Spleen (tissue), 11 donors: Measurements from ENCODE around the gene CARD16. TPM values are rescaled to one million over a fixed set of nuclear protein-coding genes. Genes with fewer than 3 reads are reported as not detected.
"Not testable (repeated sequence)": the region's sequence is repeated elsewhere in the genome, so short reads cannot be mapped to it uniquely, and the experiment has no call there.

Experiments used
- DNase-seq: peaks from one replicate; pipeline ENCODE4 v3.0.0-alpha.2; 2020
- H3K27ac ChIP-seq, 8 donors: fragments of 200-600 bp; sonication (generic) in 7 of 8; 1 replicate in 4 of 8; 2 replicates in 4 of 8; pipeline versions ENCODE4 v1.5.0 to v1.8.0; 2016 to 2021; ENCODE audit warnings: inconsistent platforms in 4 of 8, mild to moderate bottlenecking in 4 of 8, moderate library complexity in 1 of 8
- H3K27me3 ChIP-seq, 7 donors: fragments of 200-600 bp; sonication (generic) in 6 of 7; replicated peaks in 1 of 7; 1 replicate in 4 of 7; 2 replicates in 3 of 7; pipeline versions ENCODE4 v1.5.0 to v1.8.0; 2016 to 2021; ENCODE audit warnings: inconsistent platforms in 3 of 7, mild to moderate bottlenecking in 1 of 7
- H3K36me3 ChIP-seq, 6 donors: fragments of 200-600 bp; sonication (generic) in 5 of 6; 1 replicate in 4 of 6; 2 replicates in 2 of 6; pipeline versions ENCODE4 v1.5.0 to v1.8.0; 2016 to 2021; ENCODE audit warnings: inconsistent platforms in 2 of 6
- H3K4me1 ChIP-seq, 6 donors: fragments of 200-600 bp; sonication (generic) in 5 of 6; 1 replicate in 3 of 6; 2 replicates in 3 of 6; pipeline versions ENCODE4 v1.5.0 to v1.8.0; 2016 to 2021; ENCODE audit warnings: inconsistent platforms in 3 of 6
- H3K4me3 ChIP-seq, 8 donors: fragments of 200-600 bp; sonication (generic) in 7 of 8; 1 replicate in 4 of 8; 2 replicates in 4 of 8; pipeline versions ENCODE4 v1.5.0 to v1.8.0; 2016 to 2021; ENCODE audit warnings: inconsistent platforms in 4 of 8, mild to moderate bottlenecking in 4 of 8, moderate library complexity in 2 of 8
- H3K9me3 ChIP-seq, 8 donors: fragments of 200-600 bp; sonication (generic) in 7 of 8; 1 replicate in 4 of 8; 2 replicates in 4 of 8; pipeline versions ENCODE4 v1.5.0 to v1.8.0; 2016 to 2021; ENCODE audit warnings: inconsistent platforms in 4 of 8
- POLR2A ChIP-seq, 3 donors: fragments of 450-650 bp; IDR thresholded peaks; one replicate each; pipeline ENCODE4 v1.5.1; 2017; ENCODE audit warnings: antibody characterized with exemption in 3 of 3, mild to moderate bottlenecking in 1 of 3
- POLR2AphosphoS5 ChIP-seq, 3 donors: sonication (generic); formaldehyde crosslinking; IDR thresholded peaks; one replicate each; pipeline ENCODE4 v1.5.1; 2017; ENCODE audit warnings: antibody characterized with exemption in 3 of 3
- WGBS, 5 donors: extraction: QIAGEN DNeasy Blood & Tissue Kit in 3 of 5; methylation state at CpG; one replicate each; pipeline versions ENCODE4 v1.1.5 to v1.1.7; 2013 to 2018; 5-methylcytosine and 5-hydroxymethylcytosine counted together
- intact Hi-C: fragments of 100-400 bp; cut with DNase I; formaldehyde crosslinking; loops from one replicate; pipeline ENCODE4 v1.15.0; 2023; ENCODE audit warnings: low total_unique reads
- polyA plus RNA-seq, 3 donors: library from polyadenylated mRNA; stranded (reverse); fragments of 200-250 nt; gene quantifications; one replicate each; pipeline ENCODE4 v1.2.1, GENCODE V29; 2013
- total RNA-seq, 7 donors: library from RNA; depleted of rRNA in 3 of 7; stranded (reverse); fragments of >200 nt in 3 of 7; fragmentation: NEBNext Ultra II Directional in 4 of 7; extraction: Animal tissue kit (Norgen Biotek cat#: 25700) in 4 of 7; gene quantifications; one replicate each; pipeline versions ENCODE4 v1.1.0 to v1.2.1, GENCODE V29; 2016 to 2021
- TF ChIP-seq, protein P1 (sequence below), 11 experiments: fragments of 200-600 bp in 7 of 11; fragments of 450-650 bp in 4 of 11; sonication (generic) in 4 of 11; IDR thresholded peaks in 8 of 11; conservative IDR thresholded peaks in 3 of 11; 1 replicate in 7 of 11; 2 replicates in 4 of 11; pipeline versions ENCODE4 v1.4.0 to v1.8.0; 2016 to 2021; ENCODE audit warnings: antibody characterized with exemption in 11 of 11, inconsistent platforms in 4 of 11, mild to moderate bottlenecking in 1 of 11
- donor health status: healthy with polysubstance abuse.
- donor health status: DM: no; HTN: no; CAD: no; lungs with moderate emphysema.
- donor health status: DM: no; HTN: no; CAD: no.
- donor health status: Bipolar disorder and iron deficiency.
- donor health status: healthy.
- donor health status: DM: no; HTN: no; CAD: no.
- donor health status: DM: yes; HTN: yes; CAD: no.

CARD16 gene
- total and polyA plus RNA-seq, 10 donors, result 78.8 to 189 (median 112) TPM

DNA sequence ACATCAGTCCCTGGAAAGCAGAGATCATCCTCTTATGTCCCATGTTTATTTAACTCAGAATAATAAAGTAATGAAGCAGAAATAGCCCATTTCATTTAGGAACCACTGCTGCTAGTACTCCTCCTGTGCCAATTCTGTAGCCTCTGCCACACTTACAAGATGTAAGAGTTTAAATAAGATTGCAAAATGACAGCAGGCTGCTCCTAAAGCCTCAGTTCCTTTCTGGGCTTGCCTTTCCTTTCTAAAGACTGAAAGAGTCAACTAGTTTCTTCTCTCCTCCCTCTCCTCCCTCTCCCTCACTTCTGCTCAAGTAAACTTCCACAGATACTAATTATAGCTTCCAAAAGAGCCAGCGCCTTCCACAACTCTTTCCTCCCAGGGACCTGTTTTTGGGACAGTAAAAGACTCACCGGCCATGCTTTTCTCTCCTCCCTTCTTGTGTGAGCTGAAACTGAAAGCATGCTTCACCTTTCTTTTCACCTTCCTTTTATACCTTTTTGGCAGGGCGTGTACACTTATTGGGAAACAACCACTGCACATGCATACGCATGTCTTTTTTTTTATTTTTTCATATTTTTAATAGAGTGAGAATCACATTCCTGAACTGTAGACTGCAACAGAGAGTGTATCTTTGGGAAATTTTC is 26.1 kb upstream of the CARD16 start:
- H3K27ac ChIP-seq, result peak overlapping the region in 2 of 8 donors; percentile 53 to 54
- no peak for TF ChIP-seq POLR2A (IDR thresholded peaks at IDR 0.05)
- no peak for TF ChIP-seq POLR2AphosphoS5 (IDR thresholded peaks at IDR 0.05)
- TF ChIP-seq, protein P1, sequence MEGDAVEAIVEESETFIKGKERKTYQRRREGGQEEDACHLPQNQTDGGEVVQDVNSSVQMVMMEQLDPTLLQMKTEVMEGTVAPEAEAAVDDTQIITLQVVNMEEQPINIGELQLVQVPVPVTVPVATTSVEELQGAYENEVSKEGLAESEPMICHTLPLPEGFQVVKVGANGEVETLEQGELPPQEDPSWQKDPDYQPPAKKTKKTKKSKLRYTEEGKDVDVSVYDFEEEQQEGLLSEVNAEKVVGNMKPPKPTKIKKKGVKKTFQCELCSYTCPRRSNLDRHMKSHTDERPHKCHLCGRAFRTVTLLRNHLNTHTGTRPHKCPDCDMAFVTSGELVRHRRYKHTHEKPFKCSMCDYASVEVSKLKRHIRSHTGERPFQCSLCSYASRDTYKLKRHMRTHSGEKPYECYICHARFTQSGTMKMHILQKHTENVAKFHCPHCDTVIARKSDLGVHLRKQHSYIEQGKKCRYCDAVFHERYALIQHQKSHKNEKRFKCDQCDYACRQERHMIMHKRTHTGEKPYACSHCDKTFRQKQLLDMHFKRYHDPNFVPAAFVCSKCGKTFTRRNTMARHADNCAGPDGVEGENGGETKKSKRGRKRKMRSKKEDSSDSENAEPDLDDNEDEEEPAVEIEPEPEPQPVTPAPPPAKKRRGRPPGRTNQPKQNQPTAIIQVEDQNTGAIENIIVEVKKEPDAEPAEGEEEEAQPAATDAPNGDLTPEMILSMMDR (IDR thresholded peaks at IDR 0.05 in 8 of 11, conservative IDR thresholded peaks at IDR 0.05 in 3 of 11), result no peak
- H3K4me3 ChIP-seq, result peak overlapping the region in 1 of 8 donors; percentile 33
- peaks cover 0 to 7% (median 0%) of the 10 kb centered on the region in 6 donors for H3K4me1 ChIP-seq
- H3K27me3 ChIP-seq, result no peaks in the 10 kb centered on the region
- WGBS, 5 donors, result 72 to 89% (median 82%) methylated on average over 4 of the region's 4 CpGs
- DNase-seq, result no peak
- intact Hi-C loops, result no loop called here
- no peaks in the 10 kb centered on the region for H3K9me3 ChIP-seq
- H3K36me3 ChIP-seq, result no peaks in the 10 kb centered on the region

DNA sequence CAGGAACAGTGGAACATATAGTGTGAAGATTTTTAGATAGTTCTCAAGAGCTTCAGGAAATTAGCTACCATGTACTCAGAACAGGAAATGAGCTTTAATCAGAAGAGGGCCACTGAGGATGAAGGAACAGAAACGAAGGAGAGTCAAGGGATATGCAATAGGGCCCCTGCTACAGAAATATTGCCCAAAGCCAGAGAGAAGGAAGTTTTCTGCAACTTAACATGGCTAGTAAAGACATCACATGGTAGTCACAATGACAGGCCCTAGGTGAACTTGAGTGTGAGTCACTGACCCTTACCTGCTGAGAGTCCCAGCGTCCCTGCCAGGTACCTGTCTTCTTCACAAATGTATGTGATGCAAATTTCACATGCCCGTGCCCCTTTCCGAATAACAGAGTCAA is 25.2 kb upstream of the CARD16 start:
- DNase-seq, result no peak
- peak overlapping the region in 1 of 8 donors; percentile 33 for H3K4me3 ChIP-seq
- TF ChIP-seq POLR2AphosphoS5 (IDR thresholded peaks at IDR 0.05), result no peak
- TF ChIP-seq, protein P1 (IDR thresholded peaks at IDR 0.05 in 8 of 11, conservative IDR thresholded peaks at IDR 0.05 in 3 of 11), result no peak
- TF ChIP-seq POLR2A (IDR thresholded peaks at IDR 0.05), result no peak
- H3K27me3 ChIP-seq, result no peaks in the 10 kb centered on the region
- peak overlapping the region in 2 of 8 donors; percentile 53 to 54 for H3K27ac ChIP-seq
- H3K4me1 ChIP-seq, result peaks cover 0 to 7% (median 0%) of the 10 kb centered on the region in 6 donors
- intact Hi-C loops, result no loop called here
- no peaks in the 10 kb centered on the region for H3K36me3 ChIP-seq
- WGBS, 5 donors, result 71 to 83% (median 76%) methylated on average over 4 of the region's 4 CpGs
- H3K9me3 ChIP-seq, result no peaks in the 10 kb centered on the region

DNA sequence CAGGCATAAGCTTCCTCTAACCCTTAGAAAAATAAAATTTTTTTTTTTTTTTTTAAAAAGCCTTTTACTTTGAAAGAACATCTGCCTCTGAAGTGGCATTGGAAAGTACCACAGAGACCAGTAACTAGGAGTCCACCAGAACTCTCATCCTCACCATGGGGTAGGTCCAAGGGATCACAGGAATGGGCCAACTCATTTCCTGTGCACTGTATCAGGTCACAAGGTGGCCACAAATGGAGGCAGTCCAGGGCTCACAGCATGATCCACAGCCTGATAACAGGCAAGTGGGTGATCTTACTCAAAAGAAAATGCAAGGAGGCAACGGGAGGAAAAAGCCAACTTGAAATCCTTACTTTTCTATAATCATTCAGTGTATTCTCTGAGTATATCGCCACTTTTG is 24.6 kb upstream of the CARD16 start:
- intact Hi-C loops, H3K4me3 ChIP-seq, H3K9me3 ChIP-seq, DNase-seq, H3K36me3 ChIP-seq, H3K27me3 ChIP-seq, H3K4me1 ChIP-seq, H3K27ac ChIP-seq: not testable (repeated sequence)
- 0 to 94% (median 74%) methylated on average over 1 to 2 of the region's 2 CpGs for WGBS, 5 donors

DNA sequence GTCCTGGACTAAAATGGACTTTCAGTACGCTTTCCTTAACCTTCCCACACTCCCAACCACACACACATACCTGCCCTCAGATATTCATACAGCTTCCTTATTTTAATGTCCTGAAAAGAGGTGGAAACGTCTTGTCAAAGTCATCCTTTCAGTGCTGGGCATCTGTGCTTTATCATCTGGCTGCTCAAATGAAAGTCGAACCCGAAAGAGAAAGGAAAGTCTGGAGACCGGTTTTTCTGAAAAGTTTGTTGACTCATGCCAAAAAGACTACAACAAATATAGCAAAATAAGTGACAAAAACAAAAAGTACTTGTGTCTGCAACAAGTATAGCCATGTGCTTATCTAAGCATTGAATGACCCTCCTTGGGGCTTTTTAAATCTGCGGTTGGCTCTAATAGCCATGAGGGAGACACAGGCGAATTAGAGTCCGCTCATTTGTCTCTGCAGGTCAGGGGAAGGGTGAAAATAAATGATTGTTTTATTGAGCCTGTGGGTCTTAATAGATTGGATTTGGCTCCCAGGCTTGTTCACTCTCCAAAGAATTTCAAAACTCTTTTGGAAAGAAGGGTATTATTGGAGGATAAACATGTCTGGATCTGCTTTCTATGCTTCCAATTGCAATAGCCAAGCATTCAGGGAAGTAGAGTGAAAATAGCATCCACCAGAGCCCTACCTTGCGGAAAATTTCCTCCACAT is 18.3 kb upstream of the CARD16 start:
- H3K9me3 ChIP-seq, H3K36me3 ChIP-seq, H3K27me3 ChIP-seq, H3K4me1 ChIP-seq, H3K27ac ChIP-seq, intact Hi-C loops, DNase-seq, H3K4me3 ChIP-seq: not testable (repeated sequence)
- WGBS, 5 donors, result 64 to 80% (median 72%) methylated on average over 9 of the region's 9 CpGs

DNA sequence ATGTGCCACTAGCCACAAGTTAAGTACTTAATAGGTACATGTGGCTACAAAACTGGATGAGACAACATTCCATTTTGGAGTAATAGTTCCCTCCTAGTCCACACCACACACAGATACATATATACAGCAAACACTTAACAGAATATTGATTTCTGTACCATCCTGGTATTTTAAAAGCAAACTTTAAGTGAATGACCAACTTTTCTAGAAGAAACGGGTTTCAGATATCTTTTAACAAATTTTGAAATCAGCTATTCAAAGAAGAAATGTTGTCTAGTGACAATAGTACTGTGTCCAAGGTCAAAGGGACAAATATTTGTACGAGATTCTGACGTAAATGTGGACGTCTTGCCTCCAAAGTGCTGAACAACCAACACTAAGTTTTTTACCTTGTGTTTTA is 12.3 kb upstream of the CARD16 start:
- Histone ChIP-seq H3K4me1 (no peaks in the 10 kb centered on the region), H3K27ac (no peak overlapping the region), H3K27me3 (no peaks in the 10 kb centered on the region), H3K9me3 (no peaks in the 10 kb centered on the region), H3K36me3 (no peaks in the 10 kb centered on the region), H3K4me3 (no peak overlapping the region)
- no peak for TF ChIP-seq POLR2A (IDR thresholded peaks at IDR 0.05)
- TF ChIP-seq POLR2AphosphoS5 (IDR thresholded peaks at IDR 0.05), result no peak
- TF ChIP-seq, protein P1 (IDR thresholded peaks at IDR 0.05 in 8 of 11, conservative IDR thresholded peaks at IDR 0.05 in 3 of 11), result no peak
- DNase-seq, result no peak
- WGBS, 5 donors, result 55 to 64% (median 60%) methylated on average over 4 of the region's 4 CpGs
- intact Hi-C loops, result no loop called here
